Right lobe of liver (tissue), 4 donors: ENCODE measurements around the gene AMMECR1L.

Source experiments
- POLR2A ChIP-seq: fragments of 450-650 bp; IDR thresholded peaks from one replicate; pipeline ENCODE4 v1.6.1; 2017; ENCODE audit warnings: antibody characterized with exemption, mild to moderate bottlenecking
- TF ChIP-seq, protein P1 (sequence below), 4 donors: fragments of 200-600 bp in 3 of 4; fragments of 450-650 bp in 1 of 4; IDR thresholded peaks; one replicate each; pipeline versions ENCODE4 v1.5.1 to v1.8.0; 2016 to 2022; ENCODE audit warnings: antibody characterized with exemption in 4 of 4, mild to moderate bottlenecking in 2 of 4
- donor health status: DM: no; HTN: no; CAD: no.
- donor health status: DM: no; HTN: no; CAD: no.
- donor health status: DM: no; HTN: yes; CAD: no.

DNA sequence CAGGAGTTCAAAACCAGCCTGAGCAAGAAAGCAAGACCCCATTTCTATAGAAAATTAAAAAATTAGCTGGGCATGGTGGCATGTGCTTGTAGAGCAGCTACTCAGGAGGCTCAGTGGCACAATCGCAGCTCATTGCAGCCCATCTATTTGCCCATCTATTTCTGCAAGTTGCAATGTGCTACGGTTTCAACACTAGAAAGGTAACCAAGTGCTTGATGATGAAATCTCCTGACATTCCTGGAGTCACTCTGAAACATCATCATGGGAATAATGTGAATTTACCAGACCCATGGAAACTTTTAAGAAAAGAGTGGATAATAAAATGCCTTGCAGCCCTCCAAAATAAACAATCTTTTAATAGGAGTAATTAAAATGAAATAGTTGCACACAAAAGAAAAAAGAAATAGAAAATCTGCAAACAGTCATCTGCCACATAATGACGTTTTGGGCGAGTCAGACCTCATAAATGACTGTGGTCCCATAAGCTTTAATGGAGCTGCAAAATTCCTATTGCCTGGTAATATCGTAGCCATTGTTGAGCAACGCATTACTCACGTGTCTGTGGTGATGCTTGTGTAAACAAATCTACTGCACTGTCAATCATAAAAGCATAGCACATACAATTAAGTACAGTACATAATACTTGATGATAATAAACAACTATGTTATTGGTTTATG is 46.6 kb upstream of the AMMECR1L start:
- TF ChIP-seq, protein P1, sequence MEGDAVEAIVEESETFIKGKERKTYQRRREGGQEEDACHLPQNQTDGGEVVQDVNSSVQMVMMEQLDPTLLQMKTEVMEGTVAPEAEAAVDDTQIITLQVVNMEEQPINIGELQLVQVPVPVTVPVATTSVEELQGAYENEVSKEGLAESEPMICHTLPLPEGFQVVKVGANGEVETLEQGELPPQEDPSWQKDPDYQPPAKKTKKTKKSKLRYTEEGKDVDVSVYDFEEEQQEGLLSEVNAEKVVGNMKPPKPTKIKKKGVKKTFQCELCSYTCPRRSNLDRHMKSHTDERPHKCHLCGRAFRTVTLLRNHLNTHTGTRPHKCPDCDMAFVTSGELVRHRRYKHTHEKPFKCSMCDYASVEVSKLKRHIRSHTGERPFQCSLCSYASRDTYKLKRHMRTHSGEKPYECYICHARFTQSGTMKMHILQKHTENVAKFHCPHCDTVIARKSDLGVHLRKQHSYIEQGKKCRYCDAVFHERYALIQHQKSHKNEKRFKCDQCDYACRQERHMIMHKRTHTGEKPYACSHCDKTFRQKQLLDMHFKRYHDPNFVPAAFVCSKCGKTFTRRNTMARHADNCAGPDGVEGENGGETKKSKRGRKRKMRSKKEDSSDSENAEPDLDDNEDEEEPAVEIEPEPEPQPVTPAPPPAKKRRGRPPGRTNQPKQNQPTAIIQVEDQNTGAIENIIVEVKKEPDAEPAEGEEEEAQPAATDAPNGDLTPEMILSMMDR (IDR thresholded peaks at IDR 0.05), result no peak
- TF ChIP-seq POLR2A, result no peak
